Stimulated activated CD4-positive, alpha-beta T cell treated with anti-CD3 and anti-CD28 coated beads, Interleukin-12 subunit alpha, Interleukin-12 subunit beta, amount 100 ng/mL, for 48 hours (primary cell): ENCODE data around the gene KYAT1.

Experiments
- DNase-seq, 3 donors: peaks; one replicate each; pipeline ENCODE4 v3.0.0-alpha.2; 2020; ENCODE audit warnings: low read depth in 2 of 3, low spot score in 1 of 3

Gene KYAT1

DNA sequence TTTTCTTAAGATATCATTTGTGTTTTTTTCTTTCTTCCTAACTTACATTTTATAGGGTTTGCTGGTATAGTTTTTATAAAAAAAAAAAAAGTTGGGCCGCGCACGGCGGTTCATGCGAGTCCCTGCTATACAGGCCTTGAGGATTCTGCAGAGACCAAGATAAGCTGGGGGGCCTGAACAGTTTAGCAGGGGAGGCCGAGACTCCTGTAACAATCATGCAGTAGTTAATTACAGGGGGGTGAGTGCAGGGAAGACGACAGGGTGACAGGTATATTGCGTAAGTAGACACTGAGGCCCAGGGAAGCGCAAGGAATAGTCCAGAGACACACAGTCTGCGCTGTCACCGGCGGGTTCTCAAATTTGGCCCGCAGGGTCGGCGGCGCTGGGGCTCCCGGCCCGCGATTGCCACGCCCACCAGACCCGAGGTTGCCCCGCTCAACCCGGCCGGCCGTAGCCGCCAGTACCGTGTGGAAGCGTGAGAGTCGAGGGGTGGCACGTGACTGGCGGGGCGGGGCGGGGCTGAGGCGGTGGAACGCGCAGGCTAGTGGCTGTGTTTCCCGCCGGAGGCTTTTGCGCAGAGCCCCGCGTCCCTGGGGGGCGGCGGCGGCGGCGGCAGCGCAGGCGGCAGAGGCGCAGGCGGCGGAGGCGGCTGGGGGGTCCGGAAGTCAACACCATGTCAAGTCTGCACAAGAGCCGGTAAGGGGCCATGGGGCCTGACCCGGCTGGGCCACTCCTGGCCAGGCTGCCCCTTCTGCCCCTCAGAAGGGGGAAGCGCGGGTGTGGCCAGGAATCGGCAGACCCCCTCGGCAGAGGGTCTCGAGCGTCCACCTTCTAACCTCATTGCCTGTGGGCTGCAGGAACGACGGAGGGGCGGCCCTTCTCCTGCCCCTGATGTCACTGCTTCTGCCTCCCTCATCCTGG lies 94.8 kb downstream of the KYAT1 start, which contains the start of gene TBC1D13:
Gene TBC1D13 (plus strand): TSS at position 573 of the 921 bp plus-strand sequence. CDS start 101 bp downstream, at position 674.
- peak; percentile 81 to 89 (median 84) for DNase-seq

DNA sequence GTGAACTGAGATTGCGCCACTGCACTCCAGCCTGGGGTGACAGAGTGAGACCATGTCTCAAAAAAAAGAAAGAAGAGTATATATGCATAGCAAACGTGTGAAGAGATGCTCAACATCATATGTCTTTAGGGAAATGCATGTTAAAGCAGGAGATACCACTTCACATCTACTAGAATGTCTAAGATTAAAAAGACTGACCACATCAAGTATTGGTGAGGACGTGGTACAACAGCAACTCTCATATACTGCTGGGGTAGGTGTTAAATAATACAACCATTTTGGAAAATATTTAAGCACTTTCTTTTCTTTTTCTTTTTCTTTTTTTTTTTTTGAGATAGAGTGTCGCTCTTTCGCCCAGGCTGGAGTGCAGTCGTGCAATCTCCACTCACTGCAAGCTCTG lies 96.3 kb downstream of the KYAT1 start:
- no peak for DNase-seq
